ENCODE data around the gene GTF2H1.

- TF ChIP-seq POLR2A (IDR thresholded peaks at IDR 0.05), result no peak
- TF ChIP-seq, protein P1, sequence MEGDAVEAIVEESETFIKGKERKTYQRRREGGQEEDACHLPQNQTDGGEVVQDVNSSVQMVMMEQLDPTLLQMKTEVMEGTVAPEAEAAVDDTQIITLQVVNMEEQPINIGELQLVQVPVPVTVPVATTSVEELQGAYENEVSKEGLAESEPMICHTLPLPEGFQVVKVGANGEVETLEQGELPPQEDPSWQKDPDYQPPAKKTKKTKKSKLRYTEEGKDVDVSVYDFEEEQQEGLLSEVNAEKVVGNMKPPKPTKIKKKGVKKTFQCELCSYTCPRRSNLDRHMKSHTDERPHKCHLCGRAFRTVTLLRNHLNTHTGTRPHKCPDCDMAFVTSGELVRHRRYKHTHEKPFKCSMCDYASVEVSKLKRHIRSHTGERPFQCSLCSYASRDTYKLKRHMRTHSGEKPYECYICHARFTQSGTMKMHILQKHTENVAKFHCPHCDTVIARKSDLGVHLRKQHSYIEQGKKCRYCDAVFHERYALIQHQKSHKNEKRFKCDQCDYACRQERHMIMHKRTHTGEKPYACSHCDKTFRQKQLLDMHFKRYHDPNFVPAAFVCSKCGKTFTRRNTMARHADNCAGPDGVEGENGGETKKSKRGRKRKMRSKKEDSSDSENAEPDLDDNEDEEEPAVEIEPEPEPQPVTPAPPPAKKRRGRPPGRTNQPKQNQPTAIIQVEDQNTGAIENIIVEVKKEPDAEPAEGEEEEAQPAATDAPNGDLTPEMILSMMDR (IDR thresholded peaks at IDR 0.05), result no peak
Observed at GRCh38 chr11:18371279-18371678, 48.9 kb downstream of the GTF2H1 start.
